H1 (cell line): ENCODE measurements around the gene ELMO1. TPM values are rescaled to one million over a fixed set of nuclear protein-coding genes. Genes with fewer than 3 reads are reported as not detected.

ENCODE experiments used
- CTCF ChIA-PET: fragments of 300-600 bp; sonication (Branson Sonifier 250); formaldehyde crosslinking; loops from one replicate; lab custom pipeline; 2021; ENCODE audit not compliant: partially characterized antibody; lab: Charles Lee
- POLR2A ChIA-PET: fragments of 300-600 bp; sonication (Branson Sonifier 250); formaldehyde crosslinking; loops from one replicate; lab custom pipeline; 2021; ENCODE audit warnings: inconsistent platforms; ENCODE audit not compliant: partially characterized antibody; lab: Charles Lee
- DNase-seq, 2 experiments: peaks; one replicate each; pipeline versions ENCODE4 v3.0.0 to v3.0.0-alpha.2; 2010 to 2022; ENCODE audit warnings: low spot score in 2 of 2, low read depth in 1 of 2, mixed read lengths in 1 of 2
- FAIRE-seq: peaks from 2 replicates; lab custom pipeline; 2011; peaks lifted over from hg19 to GRCh38; lab: Jason Lieb, UNC
- H2AFZ ChIP-seq: 2 replicates; pipeline ENCODE4 v1.8.1; 2012; ENCODE audit warnings: low read length, inconsistent platforms
- H2AK5ac ChIP-seq: 2 replicates; pipeline ENCODE4 v1.6.1; 2013; ENCODE audit warnings: low read depth, low read length
- H2BK120ac ChIP-seq: replicated peaks from 2 replicates; pipeline ENCODE3; 2013; ENCODE audit warnings: low read depth, low read length, inconsistent platforms
- H2BK12ac ChIP-seq: 2 replicates; pipeline ENCODE4 v1.6.1; 2013; ENCODE audit warnings: low read depth, low read length
- H2BK15ac ChIP-seq: 2 replicates; pipeline ENCODE4 v1.6.1; 2013; ENCODE audit warnings: low read length
- H2BK20ac ChIP-seq: 2 replicates; pipeline ENCODE4 v1.6.1; 2013; ENCODE audit warnings: low read length
- H2BK5ac ChIP-seq: 2 replicates; pipeline ENCODE4 v1.6.1; 2013; ENCODE audit warnings: low read depth, low read length
- H3K14ac ChIP-seq: 2 replicates; pipeline ENCODE4 v1.6.1; 2013; ENCODE audit warnings: inconsistent platforms; ENCODE audit not compliant: insufficient read length
- H3K18ac ChIP-seq: 2 replicates; pipeline ENCODE4 v1.6.1; 2013; ENCODE audit warnings: low read length; ENCODE audit errors: extremely low read depth
- H3K23ac ChIP-seq: 2 replicates; pipeline ENCODE4 v1.6.1; 2013; ENCODE audit warnings: inconsistent platforms; ENCODE audit not compliant: insufficient read length
- H3K23me2 ChIP-seq: 2 replicates; pipeline ENCODE4 v1.6.1; 2013; ENCODE audit warnings: low read depth, low read length
- H3K27ac ChIP-seq: 2 replicates; pipeline ENCODE4 v1.6.1; 2011; ENCODE audit warnings: low read depth, low read length, inconsistent platforms
- H3K27me3 ChIP-seq, 4 experiments: replicated peaks in 1 of 4; 1 replicate in 1 of 4; 2 replicates in 3 of 4; pipeline versions ENCODE4 v1.6.1 to v1.8.1; 2011 to 2013; ENCODE audit warnings: low read length in 3 of 4, mild to moderate bottlenecking in 3 of 4, inconsistent platforms in 2 of 4, mixed read lengths in 2 of 4, moderate library complexity in 1 of 4; ENCODE audit not compliant: control insufficient read depth in 3 of 4, insufficient read depth in 3 of 4; ENCODE audit errors: extremely low read depth in 1 of 4
- H3K36me3 ChIP-seq, 4 experiments: 2 replicates each; pipeline versions ENCODE4 v1.6.1 to v1.8.1; 2011 to 2013; ENCODE audit warnings: mild to moderate bottlenecking in 4 of 4, low read length in 3 of 4, moderate library complexity in 2 of 4, control low read depth in 1 of 4, inconsistent platforms in 1 of 4; ENCODE audit not compliant: insufficient read depth in 4 of 4, control insufficient read depth in 2 of 4
- H3K4ac ChIP-seq: replicated peaks from 2 replicates; pipeline ENCODE3; 2013; ENCODE audit warnings: low read length, low read depth, mixed read lengths, inconsistent platforms; ENCODE audit not compliant: insufficient read length
- H3K4me1 ChIP-seq, 4 experiments: replicated peaks in 1 of 4; 1 replicate in 1 of 4; 2 replicates in 3 of 4; pipeline versions ENCODE4 v1.6.1 to v1.8.1; 2011 to 2013; ENCODE audit warnings: low read length in 3 of 4, inconsistent platforms in 2 of 4, mixed read lengths in 1 of 4; ENCODE audit not compliant: insufficient read depth in 4 of 4, control insufficient read depth in 3 of 4
- H3K4me2 ChIP-seq, 2 experiments: 2 replicates each; pipeline versions ENCODE4 v1.6.1 to v1.8.1; 2011 to 2013; ENCODE audit warnings: low read depth in 2 of 2, low read length in 2 of 2, control low read depth in 1 of 2, inconsistent platforms in 1 of 2, mild to moderate bottlenecking in 1 of 2; ENCODE audit not compliant: insufficient read depth in 1 of 2
- H3K4me3 ChIP-seq, 4 experiments: fragments of 200-600, 300-600 bp in 1 of 4; sonication (generic), shearing (Covaris generic), sonication (Bioruptor Twin) in 1 of 4; 2 replicates each; pipeline versions ENCODE4 v1.5.1 to v1.8.1; 2011 to 2016; ENCODE audit warnings: low read length in 4 of 4, low read depth in 3 of 4, control low read depth in 2 of 4, inconsistent platforms in 2 of 4, mild to moderate bottlenecking in 2 of 4, mixed read lengths in 1 of 4, moderate library complexity in 1 of 4; ENCODE audit not compliant: insufficient read depth in 2 of 4; ENCODE audit errors: extremely low read depth in 1 of 4
- H3K56ac ChIP-seq: replicated peaks from 2 replicates; pipeline ENCODE3; 2013; ENCODE audit warnings: low read depth, mild to moderate bottlenecking, mixed read lengths, low read length, inconsistent platforms; ENCODE audit not compliant: insufficient read length
- H3K79me1 ChIP-seq: 2 replicates; pipeline ENCODE4 v1.6.1; 2013; ENCODE audit warnings: low read depth, low read length, control low read depth
- H3K79me2 ChIP-seq, 2 experiments: 2 replicates each; pipeline versions ENCODE4 v1.6.1 to v1.8.1; 2012 to 2013; ENCODE audit warnings: low read length in 2 of 2, mild to moderate bottlenecking in 2 of 2, inconsistent platforms in 1 of 2; ENCODE audit not compliant: insufficient read depth in 2 of 2, control insufficient read depth in 1 of 2
- H3K9ac ChIP-seq, 4 experiments: replicated peaks in 1 of 4; 1 replicate in 1 of 4; 2 replicates in 3 of 4; pipeline versions ENCODE4 v1.6.1 to v1.8.1; 2011 to 2013; ENCODE audit warnings: low read depth in 3 of 4, low read length in 3 of 4, control low read depth in 2 of 4, mild to moderate bottlenecking in 2 of 4, moderate library complexity in 2 of 4, inconsistent platforms in 1 of 4; ENCODE audit errors: extremely low read depth in 1 of 4
- H3K9me3 ChIP-seq, 2 experiments: 2 replicates each; pipeline versions ENCODE4 v1.6.1 to v1.8.1; 2012 to 2013; ENCODE audit warnings: mild to moderate bottlenecking in 2 of 2, moderate library complexity in 2 of 2, control low read depth in 1 of 2, inconsistent platforms in 1 of 2, low read depth in 1 of 2, low read length in 1 of 2, mixed read lengths in 1 of 2; ENCODE audit not compliant: insufficient read depth in 2 of 2
- H4K20me1 ChIP-seq, 2 experiments: replicated peaks in 1 of 2; 2 replicates each; pipeline versions ENCODE3 to v1.8.1; 2011 to 2013; ENCODE audit warnings: inconsistent platforms in 2 of 2, low read length in 2 of 2, mild to moderate bottlenecking in 1 of 2; ENCODE audit not compliant: insufficient read depth in 2 of 2, control insufficient read depth in 1 of 2
- H4K5ac ChIP-seq: 2 replicates; pipeline ENCODE4 v1.6.1; 2013; ENCODE audit warnings: low read length, low read depth, mixed read lengths, inconsistent platforms; ENCODE audit not compliant: insufficient read length
- H4K8ac ChIP-seq: 2 replicates; pipeline ENCODE4 v1.8.0; 2013; ENCODE audit warnings: mild to moderate bottlenecking, moderate library complexity, low read length, inconsistent platforms; ENCODE audit not compliant: insufficient read depth; ENCODE audit errors: extremely low read depth
- H4K91ac ChIP-seq: replicated peaks from 2 replicates; pipeline ENCODE3; 2013; ENCODE audit warnings: low read length, mixed read lengths, inconsistent platforms; ENCODE audit not compliant: insufficient read length
- CEBPB ChIP-seq: IDR thresholded peaks from 2 replicates; pipeline ENCODE4 v1.6.1; 2012; ENCODE audit warnings: low read depth, low read length
- CHD1 ChIP-seq: IDR thresholded peaks from 2 replicates; pipeline ENCODE4 v1.6.1; 2012; ENCODE audit warnings: low read depth, low read length, improper control_type of control experiment
- GTF2F1 ChIP-seq: IDR thresholded peaks from 2 replicates; pipeline ENCODE4 v1.6.1; 2012; ENCODE audit warnings: low read depth, low read length, improper control_type of control experiment, borderline replicate concordance
- JUN ChIP-seq: IDR thresholded peaks from 2 replicates; pipeline ENCODE4 v1.6.1; 2011; ENCODE audit warnings: low read depth, mild to moderate bottlenecking, improper control_type of control experiment, low read length
- KDM5A ChIP-seq: fragments of 200-600 bp; IDR thresholded peaks from 2 replicates; pipeline ENCODE4 v1.7.1; 2012; ENCODE audit warnings: mild to moderate bottlenecking, low read length, inconsistent platforms, mixed read lengths
- MAFK ChIP-seq: IDR thresholded peaks from 2 replicates; pipeline ENCODE4 v1.6.1; 2012; ENCODE audit warnings: low read depth, mild to moderate bottlenecking, improper control_type of control experiment, low read length
- POLR2AphosphoS5 ChIP-seq: IDR thresholded peaks from 2 replicates; pipeline ENCODE4 v1.6.1; 2011; ENCODE audit warnings: low read depth, low read length
- RNF2 ChIP-seq: fragments of 200-900, 300-1000 bp; sonication (generic); IDR thresholded peaks from 2 replicates; pipeline ENCODE4 v1.7.1; 2016; ENCODE audit warnings: borderline replicate concordance, low read depth, mild to moderate bottlenecking, antibody characterized with exemption, low read length; ENCODE audit not compliant: poor library complexity, severe bottlenecking; ENCODE audit errors: missing control alignments
- SAP30 ChIP-seq: fragments of 300-600 bp; sonication (generic); IDR thresholded peaks from 2 replicates; pipeline ENCODE4 v1.7.1; 2012; ENCODE audit warnings: low read length, moderate library complexity, mild to moderate bottlenecking, inconsistent platforms; ENCODE audit not compliant: insufficient read depth, insufficient replicate concordance
- SUZ12 ChIP-seq: fragments of 200-600 bp; sonication (generic); IDR thresholded peaks from 2 replicates; pipeline ENCODE4 v1.6.1; 2012; ENCODE audit warnings: mild to moderate bottlenecking, inconsistent platforms, low read length, moderate library complexity, mixed read lengths
- TEAD4 ChIP-seq: IDR thresholded peaks from 2 replicates; pipeline ENCODE4 v1.6.1; 2012; ENCODE audit warnings: low read depth, low read length, inconsistent platforms, mixed read lengths
- WGBS, 2 experiments: shearing (Covaris generic) in 1 of 2; methylation state at CpG; one replicate each; pipeline versions ENCODE4 v1.1.6 to v1.1.7; 2013 to 2015; ENCODE audit warnings: low lambda C conversion rate in 2 of 2, mixed read lengths in 2 of 2, inconsistent platforms in 1 of 2, low coverage in 1 of 2, missing lambda C conversion rate in 1 of 2; ENCODE audit not compliant: insufficient replicate concordance in 2 of 2, insufficient coverage in 1 of 2, insufficient read length in 1 of 2; ENCODE audit errors: extremely low coverage in 1 of 2, missing lambda C conversion rate in 1 of 2; 5-methylcytosine and 5-hydroxymethylcytosine counted together
- polyA plus RNA-seq, 7 experiments: library from polyadenylated mRNA; depleted of rRNA in 3 of 7; stranded (reverse) in 5 of 7; unstranded in 2 of 7; fragments of >200 nt in 5 of 7; fragments of 200-250 nt in 2 of 7; gene quantifications; 1 replicate in 5 of 7; 2 replicates in 1 of 7; 4 replicates in 1 of 7; pipeline versions ENCODE4 v1.2.1 to v1.2.3, GENCODE V29; 2011 to 2013; ENCODE audit warnings: missing spikeins in 2 of 7, mixed read lengths in 2 of 7
- total RNA-seq: library from RNA; stranded (reverse); fragmentation: NEBNext Ultra II Directional; extraction: Animal tissue kit (Norgen Biotek cat#: 25700); gene quantifications from 2 replicates; pipeline ENCODE4 v1.2.1, GENCODE V29; 2021
- TF ChIP-seq, protein P1 (sequence below): IDR thresholded peaks from 2 replicates; pipeline ENCODE4 v1.6.1; 2012; ENCODE audit warnings: inconsistent platforms

ELMO1 gene
- total and polyA plus RNA-seq, 2 of the 8 experiments (the other 6 are each of a cell fraction or from before 2014, with no cell fraction given): 18.4 to 21.0 TPM

DNA sequence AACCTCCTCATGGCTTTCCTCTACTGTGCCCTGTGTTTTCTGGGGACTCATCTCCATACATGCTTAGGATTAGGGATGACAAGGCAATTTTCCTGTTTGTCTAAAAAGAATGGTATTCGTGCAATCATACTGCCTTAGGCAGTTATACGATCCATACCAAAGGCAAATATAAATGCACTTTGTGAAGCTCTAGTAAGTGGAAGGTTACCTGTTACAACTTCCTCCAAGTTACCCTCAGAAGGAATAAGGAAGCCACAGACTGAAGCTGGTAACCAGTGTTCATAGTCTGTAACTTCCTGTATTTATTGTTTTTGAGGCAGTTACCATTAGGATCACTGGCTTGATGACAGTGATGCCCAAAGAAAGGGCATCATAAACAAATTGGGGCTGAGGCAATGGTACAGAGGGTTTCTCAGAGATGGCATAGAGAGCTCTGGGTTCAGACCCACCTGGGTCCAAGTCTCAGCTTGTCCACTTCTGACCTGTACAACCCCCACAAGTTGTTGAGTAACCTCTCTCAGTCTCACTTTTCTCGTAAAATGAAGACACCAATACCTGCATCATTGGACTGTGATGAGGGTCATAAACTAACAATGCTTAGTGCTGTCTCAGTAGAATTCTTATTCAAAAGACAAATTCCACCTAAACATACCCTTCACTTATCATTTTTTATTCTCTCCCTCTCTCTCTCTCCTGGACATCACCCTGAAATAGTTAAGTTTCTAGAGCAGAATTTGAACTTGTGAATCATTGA lies 138.2 kb downstream of the ELMO1 start:
- Histone ChIP-seq H3K36me3 (no peaks in the 10 kb centered on the region; a peak in 1 of 8 replicates), H3K4ac (no peak overlapping the region), H2BK15ac (no peak overlapping the region), H3K27me3 (no peaks in the 10 kb centered on the region), H4K8ac (no peak overlapping the region), H2BK12ac (no peak overlapping the region), H3K4me2 (no peak overlapping the region), H3K23ac (no peak overlapping the region), H3K4me1 (no peaks in the 10 kb centered on the region), H4K20me1 (no peaks in the 10 kb centered on the region), H2BK20ac (no peak overlapping the region), H2AFZ (no peak overlapping the region), H3K27ac (no peak overlapping the region), H4K5ac (no peak overlapping the region), H3K79me2 (no peaks in the 10 kb centered on the region), H3K56ac (no peak overlapping the region), H4K91ac (no peak overlapping the region), H3K9me3 (no peaks in the 10 kb centered on the region), H3K9ac (no peak overlapping the region), H3K79me1 (no peaks in the 10 kb centered on the region), H2AK5ac (no peak overlapping the region), H2BK120ac (no peak overlapping the region), H3K14ac (no peak overlapping the region), H3K23me2 (no peaks in the 10 kb centered on the region), H3K18ac (no peak overlapping the region), H2BK5ac (no peak overlapping the region), H3K4me3 (no peak overlapping the region)
- POLR2A ChIA-PET: interaction anchor here (0.7 kb wide), 1 partner anchor 91 kb away, joined by 5 read pairs; no protein-coding TSS in a partner anchor
- DNase-seq (no peak), FAIRE-seq (no peak)
- 92% methylated on average over 3 of the region's 3 CpGs; no CpG with 5 or more reads in 1 of the 2 experiments for WGBS, 2 experiments
- CTCF ChIA-PET: interaction anchor here (1.2 kb wide), 2 partner anchors 24 kb away, joined by 4 to 5 read pairs; no protein-coding TSS in a partner anchor
- TF ChIP-seq CHD1 (no peak), JUN (no peak), CEBPB (no peak), KDM5A (no peak), SUZ12 (no peak), SAP30 (no peak), GTF2F1 (no peak), POLR2AphosphoS5 (no peak), MAFK (no peak), RNF2 (no peak), TEAD4 (no peak)
- TF ChIP-seq, protein P1, sequence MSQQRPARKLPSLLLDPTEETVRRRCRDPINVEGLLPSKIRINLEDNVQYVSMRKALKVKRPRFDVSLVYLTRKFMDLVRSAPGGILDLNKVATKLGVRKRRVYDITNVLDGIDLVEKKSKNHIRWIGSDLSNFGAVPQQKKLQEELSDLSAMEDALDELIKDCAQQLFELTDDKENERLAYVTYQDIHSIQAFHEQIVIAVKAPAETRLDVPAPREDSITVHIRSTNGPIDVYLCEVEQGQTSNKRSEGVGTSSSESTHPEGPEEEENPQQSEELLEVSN: no peak
